SK-N-SH treated with all-trans-retinoic acid at 6 μM for 48 hours (cell line): ENCODE results near the gene FRAS1.

Source experiments
- ATAC-seq: fragments of 200-7000 bp; cut with Tn5 transposase; 3 replicates; pipeline ENCODE4 v1.9.1; 2020; ENCODE audit warnings: mild to moderate bottlenecking, moderate library complexity
- BACH2 ChIP-seq: fragments of 250-450 bp; sonication (Bioruptor Pico); IDR thresholded peaks from 2 replicates; pipeline ENCODE4 v1.9.0; 2021; ENCODE audit warnings: mild to moderate bottlenecking, borderline replicate concordance
- ESRRG ChIP-seq: fragments of 250-450 bp; sonication (Bioruptor Pico); IDR thresholded peaks from 2 replicates; pipeline ENCODE4 v1.6.1; 2021; ENCODE audit warnings: mild to moderate bottlenecking
- GLIS3 ChIP-seq: fragments of 250-450 bp; sonication (Bioruptor Pico); IDR thresholded peaks from 2 replicates; pipeline ENCODE4 v1.5.0; 2020; ENCODE audit warnings: mild to moderate bottlenecking, moderate library complexity
- ISL1 ChIP-seq: fragments of 250-450 bp; sonication (Bioruptor Pico); IDR thresholded peaks from 2 replicates; pipeline ENCODE4 v2.1.2; 2022; ENCODE audit warnings: mild to moderate bottlenecking, moderate library complexity
- OSR1 ChIP-seq: fragments of 250-450 bp; sonication (Bioruptor Pico); IDR thresholded peaks from 2 replicates; pipeline ENCODE4 v1.8.0; 2022; ENCODE audit warnings: moderate library complexity, mild to moderate bottlenecking, inconsistent platforms
- PPARA ChIP-seq: fragments of 250-450 bp; sonication (Bioruptor Pico); IDR thresholded peaks from 2 replicates; pipeline ENCODE4 v1.5.0; 2020; ENCODE audit warnings: mild to moderate bottlenecking, borderline replicate concordance
- RARB ChIP-seq: fragments of 250-450 bp; sonication (Bioruptor Pico); IDR thresholded peaks from 2 replicates; pipeline ENCODE4 v1.8.0; 2021; ENCODE audit warnings: mild to moderate bottlenecking, moderate library complexity
- SNAI2 ChIP-seq: fragments of 250-450 bp; sonication (Bioruptor Pico); IDR thresholded peaks from 2 replicates; pipeline ENCODE4 v1.5.0; 2020; ENCODE audit warnings: mild to moderate bottlenecking, moderate library complexity
- TCF4 ChIP-seq: fragments of 250-450 bp; sonication (Bioruptor Pico); IDR thresholded peaks from 2 replicates; pipeline ENCODE4 v1.8.0; 2021; ENCODE audit warnings: mild to moderate bottlenecking, moderate library complexity, borderline replicate concordance
- TOX ChIP-seq: fragments of 250-450 bp; sonication (Bioruptor Pico); IDR thresholded peaks from 2 replicates; pipeline ENCODE4 v1.8.0; 2021; ENCODE audit warnings: mild to moderate bottlenecking, moderate library complexity, borderline replicate concordance
- ZC3H10 ChIP-seq: fragments of 250-450 bp; sonication (Bioruptor Pico); IDR thresholded peaks from 2 replicates; pipeline ENCODE4 v1.5.1; 2021; ENCODE audit warnings: mild to moderate bottlenecking, moderate library complexity
- ZFP3 ChIP-seq: fragments of 250-450 bp; sonication (Bioruptor Pico); IDR thresholded peaks from 2 replicates; pipeline ENCODE4 v1.5.0; 2020; ENCODE audit warnings: mild to moderate bottlenecking, moderate library complexity
- ZFP30 ChIP-seq: fragments of 450-650 bp; formaldehyde crosslinking; IDR thresholded peaks from 2 replicates; pipeline ENCODE4 v1.5.0; 2022; ENCODE audit warnings: mild to moderate bottlenecking, moderate library complexity
- ZNF565 ChIP-seq: fragments of 450-650 bp; formaldehyde crosslinking; conservative IDR thresholded peaks from 2 replicates; pipeline ENCODE4 v1.5.0; 2020; ENCODE audit warnings: low read depth, mild to moderate bottlenecking, moderate library complexity
- ZNF8 ChIP-seq: fragments of 450-650 bp; formaldehyde crosslinking; IDR thresholded peaks from 2 replicates; pipeline ENCODE4 v1.5.0; 2020; ENCODE audit warnings: mild to moderate bottlenecking, moderate library complexity
- TF ChIP-seq, protein P1 (sequence below): fragments of 250-450 bp; sonication (Bioruptor Pico); IDR thresholded peaks from 2 replicates; pipeline ENCODE4 v1.5.1; 2020; ENCODE audit warnings: low read depth, mild to moderate bottlenecking, moderate library complexity
- TF ChIP-seq, protein P2 (sequence below): fragments of 250-450 bp; sonication (Bioruptor Pico); IDR thresholded peaks from 2 replicates; pipeline ENCODE4 v1.5.1; 2021; ENCODE audit warnings: mild to moderate bottlenecking, moderate library complexity
- TF ChIP-seq, protein P3 (sequence below): fragments of 250-450 bp; sonication (Bioruptor Pico); IDR thresholded peaks from 2 replicates; pipeline ENCODE4 v1.5.0; 2020; ENCODE audit warnings: mild to moderate bottlenecking, moderate library complexity
- TF ChIP-seq, protein P4 (sequence below): fragments of 250-450 bp; sonication (Bioruptor Pico); IDR thresholded peaks from 2 replicates; pipeline ENCODE4 v1.8.0; 2020; ENCODE audit warnings: mild to moderate bottlenecking, moderate library complexity, borderline replicate concordance
- TF ChIP-seq, protein P5 (sequence below): fragments of 250-450 bp; sonication (Bioruptor Pico); IDR thresholded peaks from 2 replicates; pipeline ENCODE4 v1.8.0; 2021; ENCODE audit warnings: low read depth, mild to moderate bottlenecking, moderate library complexity, borderline replicate concordance

Gene FRAS1

DNA sequence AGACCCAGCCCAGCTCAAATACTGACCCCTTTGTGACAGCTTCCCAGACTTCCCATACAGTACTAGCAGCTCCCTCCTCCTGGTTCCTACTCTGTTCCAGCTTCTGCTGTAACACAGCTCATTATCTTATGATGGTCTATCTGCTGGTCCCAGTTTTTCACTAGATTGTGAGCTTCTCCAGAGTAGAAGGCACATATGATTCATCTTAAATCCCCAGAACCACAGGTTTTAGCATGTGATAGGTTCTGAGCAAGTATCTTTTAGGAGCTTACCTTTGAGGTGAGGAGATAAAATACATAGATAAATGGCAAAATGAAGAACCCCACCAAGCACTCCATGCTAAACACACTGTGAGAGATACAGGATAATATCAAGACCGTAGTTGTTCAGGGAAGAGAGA is 466.9 kb downstream of the FRAS1 start:
- ATAC-seq = no peak
- no peak for TF ChIP-seq OSR1
- TF ChIP-seq TOX (CRISPR knock-in tag) = no peak
- TF ChIP-seq, protein P1, sequence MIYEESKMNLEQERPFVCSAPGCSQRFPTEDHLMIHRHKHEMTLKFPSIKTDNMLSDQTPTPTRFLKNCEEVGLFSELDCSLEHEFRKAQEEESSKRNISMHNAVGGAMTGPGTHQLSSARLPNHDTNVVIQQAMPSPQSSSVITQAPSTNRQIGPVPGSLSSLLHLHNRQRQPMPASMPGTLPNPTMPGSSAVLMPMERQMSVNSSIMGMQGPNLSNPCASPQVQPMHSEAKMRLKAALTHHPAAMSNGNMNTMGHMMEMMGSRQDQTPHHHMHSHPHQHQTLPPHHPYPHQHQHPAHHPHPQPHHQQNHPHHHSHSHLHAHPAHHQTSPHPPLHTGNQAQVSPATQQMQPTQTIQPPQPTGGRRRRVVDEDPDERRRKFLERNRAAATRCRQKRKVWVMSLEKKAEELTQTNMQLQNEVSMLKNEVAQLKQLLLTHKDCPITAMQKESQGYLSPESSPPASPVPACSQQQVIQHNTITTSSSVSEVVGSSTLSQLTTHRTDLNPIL (CRISPR knock-in tag) = no peak
- no peak for TF ChIP-seq BACH2 (CRISPR knock-in tag)
- TF ChIP-seq, protein P2, sequence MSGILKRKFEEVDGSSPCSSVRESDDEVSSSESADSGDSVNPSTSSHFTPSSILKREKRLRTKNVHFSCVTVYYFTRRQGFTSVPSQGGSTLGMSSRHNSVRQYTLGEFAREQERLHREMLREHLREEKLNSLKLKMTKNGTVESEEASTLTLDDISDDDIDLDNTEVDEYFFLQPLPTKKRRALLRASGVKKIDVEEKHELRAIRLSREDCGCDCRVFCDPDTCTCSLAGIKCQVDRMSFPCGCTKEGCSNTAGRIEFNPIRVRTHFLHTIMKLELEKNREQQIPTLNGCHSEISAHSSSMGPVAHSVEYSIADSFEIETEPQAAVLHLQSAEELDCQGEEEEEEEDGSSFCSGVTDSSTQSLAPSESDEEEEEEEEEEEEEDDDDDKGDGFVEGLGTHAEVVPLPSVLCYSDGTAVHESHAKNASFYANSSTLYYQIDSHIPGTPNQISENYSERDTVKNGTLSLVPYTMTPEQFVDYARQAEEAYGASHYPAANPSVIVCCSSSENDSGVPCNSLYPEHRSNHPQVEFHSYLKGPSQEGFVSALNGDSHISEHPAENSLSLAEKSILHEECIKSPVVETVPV (CRISPR knock-in tag) = no peak
- TF ChIP-seq ZNF565 (CRISPR knock-in tag) = no peak
- TF ChIP-seq PPARA = no peak
- no peak for TF ChIP-seq SNAI2 (CRISPR knock-in tag)
- TF ChIP-seq ZFP30 (CRISPR knock-in tag) = no peak
- no peak for TF ChIP-seq ZNF8 (CRISPR knock-in tag)
- TF ChIP-seq TCF4 (CRISPR knock-in tag) = no peak
- no peak for TF ChIP-seq ZC3H10 (CRISPR knock-in tag)
- TF ChIP-seq ZFP3 (CRISPR knock-in tag) = no peak
- TF ChIP-seq GLIS3 (CRISPR knock-in tag) = no peak
- TF ChIP-seq, protein P3, sequence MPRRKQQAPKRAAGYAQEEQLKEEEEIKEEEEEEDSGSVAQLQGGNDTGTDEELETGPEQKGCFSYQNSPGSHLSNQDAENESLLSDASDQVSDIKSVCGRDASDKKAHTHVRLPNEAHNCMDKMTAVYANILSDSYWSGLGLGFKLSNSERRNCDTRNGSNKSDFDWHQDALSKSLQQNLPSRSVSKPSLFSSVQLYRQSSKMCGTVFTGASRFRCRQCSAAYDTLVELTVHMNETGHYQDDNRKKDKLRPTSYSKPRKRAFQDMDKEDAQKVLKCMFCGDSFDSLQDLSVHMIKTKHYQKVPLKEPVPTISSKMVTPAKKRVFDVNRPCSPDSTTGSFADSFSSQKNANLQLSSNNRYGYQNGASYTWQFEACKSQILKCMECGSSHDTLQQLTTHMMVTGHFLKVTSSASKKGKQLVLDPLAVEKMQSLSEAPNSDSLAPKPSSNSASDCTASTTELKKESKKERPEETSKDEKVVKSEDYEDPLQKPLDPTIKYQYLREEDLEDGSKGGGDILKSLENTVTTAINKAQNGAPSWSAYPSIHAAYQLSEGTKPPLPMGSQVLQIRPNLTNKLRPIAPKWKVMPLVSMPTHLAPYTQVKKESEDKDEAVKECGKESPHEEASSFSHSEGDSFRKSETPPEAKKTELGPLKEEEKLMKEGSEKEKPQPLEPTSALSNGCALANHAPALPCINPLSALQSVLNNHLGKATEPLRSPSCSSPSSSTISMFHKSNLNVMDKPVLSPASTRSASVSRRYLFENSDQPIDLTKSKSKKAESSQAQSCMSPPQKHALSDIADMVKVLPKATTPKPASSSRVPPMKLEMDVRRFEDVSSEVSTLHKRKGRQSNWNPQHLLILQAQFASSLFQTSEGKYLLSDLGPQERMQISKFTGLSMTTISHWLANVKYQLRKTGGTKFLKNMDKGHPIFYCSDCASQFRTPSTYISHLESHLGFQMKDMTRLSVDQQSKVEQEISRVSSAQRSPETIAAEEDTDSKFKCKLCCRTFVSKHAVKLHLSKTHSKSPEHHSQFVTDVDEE (CRISPR knock-in tag) = no peak
- no peak for TF ChIP-seq ESRRG (CRISPR knock-in tag)

DNA sequence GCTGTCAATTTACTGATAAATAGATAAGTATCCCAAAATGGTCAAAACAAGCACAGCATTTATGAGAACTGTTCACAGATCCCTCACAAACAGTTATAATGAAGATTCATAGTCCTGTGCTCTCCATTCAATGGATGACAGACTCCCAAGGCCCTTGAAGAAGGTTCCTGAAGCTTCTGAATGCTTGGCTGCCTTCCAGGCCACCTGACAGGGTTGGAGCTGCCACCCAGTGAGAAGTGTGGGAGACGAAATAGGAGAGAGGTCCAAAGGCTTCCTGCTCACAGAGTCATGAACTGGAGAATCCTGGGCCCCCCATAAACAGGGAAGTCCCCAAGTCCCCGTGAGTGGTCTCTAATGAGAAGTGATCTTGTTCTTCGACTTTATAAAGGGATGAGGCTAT is 468.4 kb downstream of the FRAS1 start:
- no peak for ATAC-seq
- TF ChIP-seq, protein P4, sequence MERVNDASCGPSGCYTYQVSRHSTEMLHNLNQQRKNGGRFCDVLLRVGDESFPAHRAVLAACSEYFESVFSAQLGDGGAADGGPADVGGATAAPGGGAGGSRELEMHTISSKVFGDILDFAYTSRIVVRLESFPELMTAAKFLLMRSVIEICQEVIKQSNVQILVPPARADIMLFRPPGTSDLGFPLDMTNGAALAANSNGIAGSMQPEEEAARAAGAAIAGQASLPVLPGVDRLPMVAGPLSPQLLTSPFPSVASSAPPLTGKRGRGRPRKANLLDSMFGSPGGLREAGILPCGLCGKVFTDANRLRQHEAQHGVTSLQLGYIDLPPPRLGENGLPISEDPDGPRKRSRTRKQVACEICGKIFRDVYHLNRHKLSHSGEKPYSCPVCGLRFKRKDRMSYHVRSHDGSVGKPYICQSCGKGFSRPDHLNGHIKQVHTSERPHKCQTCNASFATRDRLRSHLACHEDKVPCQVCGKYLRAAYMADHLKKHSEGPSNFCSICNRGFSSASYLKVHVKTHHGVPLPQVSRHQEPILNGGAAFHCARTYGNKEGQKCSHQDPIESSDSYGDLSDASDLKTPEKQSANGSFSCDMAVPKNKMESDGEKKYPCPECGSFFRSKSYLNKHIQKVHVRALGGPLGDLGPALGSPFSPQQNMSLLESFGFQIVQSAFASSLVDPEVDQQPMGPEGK = no peak
- TF ChIP-seq ISL1 (CRISPR knock-in tag) = no peak
- TF ChIP-seq, protein P5, sequence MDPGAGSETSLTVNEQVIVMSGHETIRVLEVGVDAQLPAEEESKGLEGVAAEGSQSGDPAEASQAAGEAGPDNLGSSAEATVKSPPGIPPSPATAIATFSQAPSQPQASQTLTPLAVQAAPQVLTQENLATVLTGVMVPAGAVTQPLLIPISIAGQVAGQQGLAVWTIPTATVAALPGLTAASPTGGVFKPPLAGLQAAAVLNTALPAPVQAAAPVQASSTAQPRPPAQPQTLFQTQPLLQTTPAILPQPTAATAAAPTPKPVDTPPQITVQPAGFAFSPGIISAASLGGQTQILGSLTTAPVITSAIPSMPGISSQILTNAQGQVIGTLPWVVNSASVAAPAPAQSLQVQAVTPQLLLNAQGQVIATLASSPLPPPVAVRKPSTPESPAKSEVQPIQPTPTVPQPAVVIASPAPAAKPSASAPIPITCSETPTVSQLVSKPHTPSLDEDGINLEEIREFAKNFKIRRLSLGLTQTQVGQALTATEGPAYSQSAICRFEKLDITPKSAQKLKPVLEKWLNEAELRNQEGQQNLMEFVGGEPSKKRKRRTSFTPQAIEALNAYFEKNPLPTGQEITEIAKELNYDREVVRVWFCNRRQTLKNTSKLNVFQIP (CRISPR knock-in tag) = no peak
- TF ChIP-seq, protein P2 (CRISPR knock-in tag) = no peak
- no peak for TF ChIP-seq RARB (CRISPR knock-in tag)
- TF ChIP-seq PPARA = no peak
- no peak for TF ChIP-seq TOX (CRISPR knock-in tag)

DNA sequence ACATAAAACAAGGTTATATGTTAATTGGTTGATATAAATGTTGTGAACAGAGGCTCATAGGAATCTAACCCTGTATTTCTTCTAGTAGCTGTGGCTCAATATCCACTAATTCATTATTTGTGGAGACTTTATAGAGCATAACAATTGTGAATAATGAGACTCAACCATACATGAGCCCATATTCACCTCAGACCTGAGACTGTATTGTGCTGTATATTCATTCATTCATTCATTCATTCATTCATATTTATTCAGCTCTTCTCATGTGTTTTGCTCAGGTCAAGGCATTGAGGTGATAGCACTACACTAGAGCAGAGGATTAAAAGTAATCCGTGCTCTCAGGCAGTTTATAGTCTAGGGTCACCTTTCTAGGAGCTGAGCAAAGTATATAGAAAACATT is 470.0 kb downstream of the FRAS1 start:
- ATAC-seq = no peak
- TF ChIP-seq RARB (CRISPR knock-in tag) = no peak
